NB4 (cell line): ENCODE results near the gene ZNF564.

Experiments used
- MAX ChIP-seq: IDR thresholded peaks from 2 replicates; pipeline ENCODE4 v1.6.1; 2011; ENCODE audit warnings: low read depth, low read length
- POLR2A ChIP-seq: IDR thresholded peaks from 2 replicates; pipeline ENCODE4 v1.6.1; 2011; ENCODE audit warnings: mild to moderate bottlenecking; ENCODE audit not compliant: insufficient read length; ENCODE audit errors: extremely low read depth
- TF ChIP-seq, protein P1 (sequence below): IDR thresholded peaks from one replicate; pipeline ENCODE4 v1.5.1; 2012; ENCODE audit warnings: low read depth, low read length

DNA sequence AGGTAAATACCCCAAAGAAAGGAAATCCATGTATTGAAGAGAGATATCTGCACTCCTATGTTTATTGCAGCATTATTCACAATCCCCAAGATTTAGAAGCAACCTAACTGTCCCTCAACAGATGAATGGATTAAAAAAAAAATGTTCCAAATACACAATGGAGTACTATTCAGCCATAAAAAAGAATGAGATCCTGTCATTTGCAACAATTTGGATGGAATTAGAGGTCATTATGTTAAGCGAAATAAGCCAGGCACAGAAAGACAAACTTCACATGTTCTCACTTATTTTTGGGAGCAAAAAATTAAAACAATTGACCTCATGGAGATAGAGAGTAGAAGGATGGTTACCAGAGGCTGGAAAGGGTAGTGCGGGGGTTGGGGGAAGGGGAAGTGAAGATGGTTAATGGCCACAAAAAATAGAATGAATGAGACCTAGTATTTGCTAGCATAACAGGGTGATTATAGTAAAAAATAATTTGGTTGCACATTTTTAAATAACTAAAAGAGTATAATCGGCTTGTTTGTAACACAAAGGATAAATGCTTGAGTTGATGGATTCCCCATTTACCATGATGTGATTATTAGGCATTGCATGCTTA lies 56.9 kb downstream of the ZNF564 start:
- TF ChIP-seq, protein P1, sequence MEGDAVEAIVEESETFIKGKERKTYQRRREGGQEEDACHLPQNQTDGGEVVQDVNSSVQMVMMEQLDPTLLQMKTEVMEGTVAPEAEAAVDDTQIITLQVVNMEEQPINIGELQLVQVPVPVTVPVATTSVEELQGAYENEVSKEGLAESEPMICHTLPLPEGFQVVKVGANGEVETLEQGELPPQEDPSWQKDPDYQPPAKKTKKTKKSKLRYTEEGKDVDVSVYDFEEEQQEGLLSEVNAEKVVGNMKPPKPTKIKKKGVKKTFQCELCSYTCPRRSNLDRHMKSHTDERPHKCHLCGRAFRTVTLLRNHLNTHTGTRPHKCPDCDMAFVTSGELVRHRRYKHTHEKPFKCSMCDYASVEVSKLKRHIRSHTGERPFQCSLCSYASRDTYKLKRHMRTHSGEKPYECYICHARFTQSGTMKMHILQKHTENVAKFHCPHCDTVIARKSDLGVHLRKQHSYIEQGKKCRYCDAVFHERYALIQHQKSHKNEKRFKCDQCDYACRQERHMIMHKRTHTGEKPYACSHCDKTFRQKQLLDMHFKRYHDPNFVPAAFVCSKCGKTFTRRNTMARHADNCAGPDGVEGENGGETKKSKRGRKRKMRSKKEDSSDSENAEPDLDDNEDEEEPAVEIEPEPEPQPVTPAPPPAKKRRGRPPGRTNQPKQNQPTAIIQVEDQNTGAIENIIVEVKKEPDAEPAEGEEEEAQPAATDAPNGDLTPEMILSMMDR = no peak
- TF ChIP-seq POLR2A (no peak), MAX (no peak)
